Endothelial cell of umbilical vein (primary cell): Measurements from ENCODE around the gene CHAC1. TPM values are rescaled to one million over a fixed set of nuclear protein-coding genes. Genes with fewer than 3 reads are reported as not detected.
A peak's percentile ranks its signal among the peaks of the same experiment; 100 is the strongest.

Experiments used
- BruUV-seq: library from RNA; stranded (reverse); fragments of 400-500 nt; replicated peaks from 2 replicates; lab custom pipeline; 2021; lab: Mats Ljungman, UMichigan
- CTCF ChIA-PET: fragments of 300-600, 350-600 bp; sonication (Branson Sonifier 250); formaldehyde crosslinking; loops from one replicate; lab custom pipeline; 2021; ENCODE audit warnings: antibody characterized with exemption, inconsistent platforms; lab: Charles Lee
- POLR2A ChIA-PET: fragments of 300-600, 350-600 bp; sonication (Branson Sonifier 250); formaldehyde crosslinking; loops from one replicate; lab custom pipeline; 2021; ENCODE audit warnings: antibody characterized with exemption, inconsistent platforms; lab: Charles Lee
- DNase-seq: peaks from one replicate; pipeline ENCODE4 v3.0.0-alpha.2; 2011; ENCODE audit warnings: low read depth, low spot score
- FAIRE-seq: peaks from 2 replicates; lab custom pipeline; 2011; peaks lifted over from hg19 to GRCh38; lab: Jason Lieb, UNC
- H2AFZ ChIP-seq: 2 replicates; pipeline ENCODE4 v1.6.0; 2012; ENCODE audit warnings: low read depth, low read length, control low read depth, inconsistent platforms
- H3K27ac ChIP-seq: 2 replicates; pipeline ENCODE4 v1.5.1; 2011; ENCODE audit warnings: low read depth, mild to moderate bottlenecking, control low read depth, low read length, moderate library complexity; ENCODE audit not compliant: insufficient read depth
- H3K27me3 ChIP-seq, 2 experiments: 2 replicates each; pipeline versions ENCODE4 v1.6.0 to v1.6.1; 2011; ENCODE audit warnings: low read length in 2 of 2, mixed read lengths in 1 of 2; ENCODE audit not compliant: control insufficient read depth in 2 of 2, insufficient read depth in 2 of 2
- H3K36me3 ChIP-seq, 2 experiments: 2 replicates in 1 of 2; 3 replicates in 1 of 2; pipeline ENCODE4 v1.5.1; 2011; ENCODE audit warnings: low read length in 2 of 2, mild to moderate bottlenecking in 1 of 2, moderate library complexity in 1 of 2; ENCODE audit not compliant: control insufficient read depth in 2 of 2, insufficient read depth in 2 of 2; ENCODE audit errors: extremely low read depth in 1 of 2
- H3K4me1 ChIP-seq: 3 replicates; pipeline ENCODE4 v1.5.1; 2011; ENCODE audit warnings: mild to moderate bottlenecking, low read length; ENCODE audit not compliant: control insufficient read depth, insufficient read depth; ENCODE audit errors: extremely low read depth
- H3K4me2 ChIP-seq: 2 replicates; pipeline ENCODE4 v1.6.1; 2011; ENCODE audit warnings: low read length, control low read depth, mixed read lengths; ENCODE audit not compliant: insufficient read depth
- H3K4me3 ChIP-seq, 3 experiments: fragments of 200-600 bp in 1 of 3; sonication (generic), shearing (Covaris generic) in 1 of 3; replicated peaks in 1 of 3; 2 replicates each; pipeline ENCODE4 v1.5.1; 2011 to 2016; ENCODE audit warnings: control low read depth in 3 of 3, low read length in 3 of 3, mild to moderate bottlenecking in 2 of 3, inconsistent platforms in 1 of 3, low read depth in 1 of 3, moderate library complexity in 1 of 3; ENCODE audit not compliant: insufficient read depth in 1 of 3
- H3K79me2 ChIP-seq: 2 replicates; pipeline ENCODE4 v1.6.0; 2012; ENCODE audit warnings: low read length, inconsistent platforms; ENCODE audit not compliant: control insufficient read depth, insufficient read depth
- H3K9ac ChIP-seq: replicated peaks from 2 replicates; pipeline ENCODE3; 2011; ENCODE audit warnings: low read length, control low read depth; ENCODE audit not compliant: insufficient read depth; ENCODE audit errors: extremely low read depth
- H3K9me1 ChIP-seq: replicated peaks from 3 replicates; pipeline ENCODE4 v1.6.0; 2011; ENCODE audit warnings: mild to moderate bottlenecking, low read length; ENCODE audit not compliant: control insufficient read depth, insufficient read depth; ENCODE audit errors: extremely low read depth
- H3K9me3 ChIP-seq: replicated peaks from 2 replicates; pipeline ENCODE4 v1.5.1; 2012; ENCODE audit warnings: low read length, inconsistent platforms; ENCODE audit not compliant: control insufficient read depth, insufficient read depth
- H4K20me1 ChIP-seq: replicated peaks from 2 replicates; pipeline ENCODE3; 2011; ENCODE audit warnings: mild to moderate bottlenecking, low read length; ENCODE audit not compliant: control insufficient read depth, insufficient read depth; ENCODE audit errors: extremely low read depth
- FOS ChIP-seq: IDR thresholded peaks from 2 replicates; pipeline ENCODE4 v1.6.1; 2011; ENCODE audit warnings: mild to moderate bottlenecking, low read length, moderate library complexity, borderline replicate concordance; ENCODE audit not compliant: insufficient read depth
- GATA2 ChIP-seq: IDR thresholded peaks from 2 replicates; pipeline ENCODE4 v1.7.0; 2011; ENCODE audit warnings: low read depth, mild to moderate bottlenecking, moderate library complexity, mixed read lengths, low read length; ENCODE audit not compliant: insufficient read length, insufficient read depth
- JUN ChIP-seq: IDR thresholded peaks from 2 replicates; pipeline ENCODE4 v1.6.1; 2011; ENCODE audit warnings: borderline replicate concordance, low read depth; ENCODE audit not compliant: insufficient read length, insufficient read depth
- MYC ChIP-seq: IDR thresholded peaks from one replicate; pipeline ENCODE4 v1.6.1; 2011; ENCODE audit warnings: mild to moderate bottlenecking, low read depth, low read length
- POLR2A ChIP-seq: IDR thresholded peaks from 2 replicates; pipeline ENCODE4 v1.6.1; 2012; ENCODE audit warnings: low read depth, mild to moderate bottlenecking, control low read depth, low read length
- POLR2AphosphoS5 ChIP-seq: IDR thresholded peaks from 2 replicates; pipeline ENCODE4 v1.6.1; 2012; ENCODE audit warnings: low read depth, mild to moderate bottlenecking, control low read depth, low read length, moderate library complexity; ENCODE audit not compliant: insufficient read depth
- dilution Hi-C: fragments of 300-500 bp; cut with MboI; formaldehyde crosslinking; loops from one replicate; pipeline ENCODE4 v1.15.0; 2019; ENCODE audit warnings: low sequenced_read_pairs; ENCODE audit not compliant: extremely low pct_ligation_motif_present
- intact Hi-C: fragments of 100-400 bp; cut with micrococcal nuclease; formaldehyde crosslinking; loops from one replicate; pipeline ENCODE4 v1.10.0; 2022
- polyA plus RNA-seq, 4 experiments: library from polyadenylated mRNA; depleted of rRNA in 3 of 4; stranded (reverse) in 3 of 4; unstranded in 1 of 4; fragments of >200 nt; gene quantifications; 2 replicates each; pipeline versions ENCODE4 v1.2.1 to v1.2.3, GENCODE V29; 2011 to 2012; ENCODE audit warnings: missing spikeins in 1 of 4
- total RNA-seq: library from RNA; stranded (reverse); gene quantifications from 2 replicates; pipeline ENCODE4 v1.2.3, GENCODE V29; 2021
- TF ChIP-seq, protein P1 (sequence below): IDR thresholded peaks from 2 replicates; pipeline ENCODE4 v1.6.1; 2011; ENCODE audit not compliant: insufficient read depth, insufficient read length

The CHAC1 gene
- total and polyA plus RNA-seq, 2 donors (not counting 3 experiments of a cell fraction or from before 2014, with no cell fraction given), result 4.6 to 25.7 TPM

DNA sequence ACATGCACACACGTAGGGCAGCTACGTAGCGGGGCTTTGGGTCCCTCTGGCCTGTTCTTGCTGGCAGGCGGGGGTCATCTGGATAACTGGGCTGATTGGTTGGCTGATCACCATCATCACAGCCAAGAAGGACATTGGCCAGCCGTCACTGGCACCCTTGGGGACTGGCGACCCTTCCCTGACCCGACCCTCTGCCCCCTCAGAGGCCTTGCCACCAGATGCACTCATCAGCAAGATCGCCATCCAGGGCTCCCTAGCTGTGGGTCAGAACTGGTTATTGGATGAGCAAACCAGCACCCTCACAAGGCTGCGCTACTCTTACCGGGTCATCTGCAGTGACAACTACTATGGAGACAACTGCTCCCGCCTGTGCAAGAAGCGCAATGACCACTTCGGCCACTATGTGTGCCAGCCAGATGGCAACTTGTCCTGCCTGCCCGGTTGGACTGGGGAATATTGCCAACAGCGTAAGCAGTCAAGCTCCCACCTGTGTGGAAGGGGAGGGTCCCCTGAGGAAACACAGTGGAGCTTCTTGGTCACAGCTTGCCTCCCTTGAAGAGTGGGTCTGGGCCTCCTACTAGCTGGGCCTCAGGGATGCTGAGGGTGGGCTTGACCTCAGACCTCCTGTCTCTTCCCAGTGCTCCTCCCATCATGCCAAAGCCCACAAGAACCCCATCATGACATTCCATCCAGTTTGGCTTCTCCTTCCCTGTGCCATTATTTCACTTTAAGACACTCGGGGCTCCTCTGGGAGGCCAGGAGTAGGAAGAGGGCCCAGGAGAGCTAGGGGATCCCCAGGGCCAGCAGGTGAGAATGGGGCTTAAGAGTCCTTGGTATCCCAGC is 21.8 kb upstream of the CHAC1 start:
- Histone ChIP-seq H3K9ac (peak overlapping the region; percentile 18), H3K27me3 (peaks cover 10 to 16% of the 10 kb centered on the region in 2 experiments), H4K20me1 (no peaks in the 10 kb centered on the region), H3K9me3 (no peaks in the 10 kb centered on the region), H3K36me3 (peaks cover 0 to 32% of the 10 kb centered on the region in 2 experiments), H3K4me2 (peak overlapping the region; percentile 56), H3K4me1 (peaks cover 19% of the 10 kb centered on the region), H3K9me1 (no peaks in the 10 kb centered on the region), H2AFZ (no peak overlapping the region), H3K27ac (peak overlapping the region; percentile 33), H3K79me2 (no peaks in the 10 kb centered on the region), H3K4me3 (peak overlapping the region in 2 of 3 experiments; percentile 56 to 89)
- DNase-seq (no peak), FAIRE-seq (peak; percentile 8)
- no TSS peak for BruUV-seq
- intact Hi-C loops (loop anchor here (2.0 kb wide), 1 partner anchor 17 kb away; no protein-coding TSS in a partner anchor), dilution Hi-C loops (no loop called here)
- CTCF ChIA-PET, result interaction anchor here (0.6 to 12.4 kb wide), 17 partner anchors 10 to 254 kb away, joined by 3 to 260 read pairs (median 5); partner anchors contain the start of genes CHAC1 and VPS18
- TF ChIP-seq GATA2 (no peak), JUN (no peak), POLR2A (no peak), MYC (no peak), FOS (no peak), POLR2AphosphoS5 (no peak)
- TF ChIP-seq, protein P1, sequence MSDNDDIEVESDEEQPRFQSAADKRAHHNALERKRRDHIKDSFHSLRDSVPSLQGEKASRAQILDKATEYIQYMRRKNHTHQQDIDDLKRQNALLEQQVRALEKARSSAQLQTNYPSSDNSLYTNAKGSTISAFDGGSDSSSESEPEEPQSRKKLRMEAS, result no peak
- POLR2A ChIA-PET, result interaction anchor here (0.8 to 4.2 kb wide), 6 partner anchors 10 to 185 kb away, joined by 3 to 79 read pairs (median 5); partner anchors contain the start of gene INO80
